HEK293 (cell line): ENCODE measurements around the gene C2orf80.

Source experiments
- CTCF ChIA-PET: fragments of 350-600 bp; formaldehyde crosslinking; extraction: SDS; loops from one replicate; lab custom pipeline; 2021; ENCODE audit warnings: antibody characterized with exemption; lab: Yijun Ruan, JAX
- POLR2A ChIA-PET: fragments of 300-600 bp; formaldehyde crosslinking; extraction: SDS; loops from one replicate; lab custom pipeline; 2020; ENCODE audit warnings: antibody characterized with exemption, inconsistent platforms; lab: Yijun Ruan, JAX
- H3K27ac ChIP-seq: fragments of 200-500 bp; sonication (Bioruptor generic); 2 replicates; pipeline ENCODE4 v1.5.1; 2014; ENCODE audit warnings: low read depth, low read length, control low read depth, inconsistent platforms; ENCODE audit errors: extremely low read depth
- H3K36me3 ChIP-seq, 2 experiments: fragments of 200-500 bp in 1 of 2; sonication (Bioruptor generic) in 1 of 2; 1 replicate in 1 of 2; 2 replicates in 1 of 2; pipeline ENCODE4 v1.5.1; 2014 to 2017; ENCODE audit warnings: inconsistent platforms in 2 of 2, low read length in 2 of 2; ENCODE audit not compliant: control insufficient read depth in 2 of 2, insufficient read depth in 1 of 2
- H3K4me1 ChIP-seq: fragments of 200-500 bp; sonication (Bioruptor generic); 2 replicates; pipeline ENCODE4 v1.5.1; 2014; ENCODE audit warnings: mild to moderate bottlenecking, low read length, inconsistent platforms; ENCODE audit not compliant: control insufficient read depth, insufficient read depth
- H3K4me3 ChIP-seq: 2 replicates; pipeline ENCODE4 v1.5.1; 2011; ENCODE audit warnings: low read depth, mild to moderate bottlenecking, control low read depth, low read length, moderate library complexity
- H3K9me3 ChIP-seq: fragments of 200-500 bp; sonication (Bioruptor generic); 2 replicates; pipeline ENCODE4 v1.5.1; 2014; ENCODE audit warnings: low read depth, low read length, inconsistent platforms; ENCODE audit not compliant: control insufficient read depth, insufficient read depth
- GLIS2 ChIP-seq: fragments of 450-650 bp; formaldehyde crosslinking; IDR thresholded peaks from 2 replicates; pipeline ENCODE4 v1.5.1; 2016; ENCODE audit warnings: missing biosample characterization, missing genetic modification characterization
- MEIS1 ChIP-seq: sonication (generic); formaldehyde crosslinking; IDR thresholded peaks from 2 replicates; pipeline ENCODE4 v1.8.1; 2022; ENCODE audit warnings: missing genetic modification reagents, mild to moderate bottlenecking, borderline replicate concordance
- OSR2 ChIP-seq: fragments of 450-650 bp; formaldehyde crosslinking; IDR thresholded peaks from 2 replicates; pipeline ENCODE4 v1.5.1; 2016; ENCODE audit warnings: missing biosample characterization, missing genetic modification characterization
- PRDM4 ChIP-seq: fragments of 450-650 bp; formaldehyde crosslinking; IDR thresholded peaks from 2 replicates; pipeline ENCODE4 v1.5.1; 2017; ENCODE audit warnings: missing biosample characterization, missing genetic modification characterization
- TRIM28 ChIP-seq: IDR thresholded peaks from 2 replicates; pipeline ENCODE4 v1.6.1; 2011; ENCODE audit warnings: low read length, control low read depth, borderline replicate concordance
- ZBTB11 ChIP-seq: fragments of 450-650 bp; formaldehyde crosslinking; conservative IDR thresholded peaks from 2 replicates; pipeline ENCODE4 v1.5.1; 2016; ENCODE audit warnings: low read depth, missing biosample characterization, missing genetic modification characterization
- ZFP37 ChIP-seq: fragments of 450-650 bp; formaldehyde crosslinking; IDR thresholded peaks from 2 replicates; pipeline ENCODE4 v1.5.1; 2016; ENCODE audit warnings: missing biosample characterization, missing genetic modification characterization
- ZNF10 ChIP-seq: fragments of 450-650 bp; formaldehyde crosslinking; IDR thresholded peaks from 2 replicates; pipeline ENCODE4 v1.5.1; 2017; ENCODE audit warnings: missing biosample characterization, missing genetic modification characterization
- ZNF114 ChIP-seq: fragments of 450-650 bp; formaldehyde crosslinking; IDR thresholded peaks from 2 replicates; pipeline ENCODE4 v1.5.0; 2017; ENCODE audit warnings: missing biosample characterization, missing genetic modification characterization
- ZNF157 ChIP-seq: fragments of 450-650 bp; formaldehyde crosslinking; IDR thresholded peaks from 2 replicates; pipeline ENCODE4 v1.5.1; 2016; ENCODE audit warnings: missing biosample characterization, missing genetic modification characterization
- ZNF202 ChIP-seq: fragments of 450-650 bp; formaldehyde crosslinking; IDR thresholded peaks from 2 replicates; pipeline ENCODE4 v1.5.1; 2016; ENCODE audit warnings: missing biosample characterization, missing genetic modification characterization, borderline replicate concordance
- ZNF24 ChIP-seq: fragments of 450-650 bp; formaldehyde crosslinking; IDR thresholded peaks from 2 replicates; pipeline ENCODE4 v1.5.1; 2016; ENCODE audit warnings: missing biosample characterization, missing genetic modification characterization
- ZNF37A ChIP-seq: fragments of 450-650 bp; IDR thresholded peaks from 2 replicates; pipeline ENCODE4 v1.5.1; 2018; ENCODE audit warnings: missing biosample characterization, missing genetic modification characterization
- ZNF600 ChIP-seq: fragments of 450-650 bp; formaldehyde crosslinking; IDR thresholded peaks from 2 replicates; pipeline ENCODE4 v1.5.1; 2016; ENCODE audit warnings: missing biosample characterization, missing genetic modification characterization
- ZNF623 ChIP-seq: fragments of 450-650 bp; formaldehyde crosslinking; IDR thresholded peaks from 2 replicates; pipeline ENCODE4 v1.5.1; 2016; ENCODE audit warnings: missing biosample characterization, missing genetic modification characterization
- ZNF654 ChIP-seq: fragments of 450-650 bp; formaldehyde crosslinking; IDR thresholded peaks from 2 replicates; pipeline ENCODE4 v1.5.1; 2016; ENCODE audit warnings: low read depth, missing biosample characterization, missing genetic modification characterization
- ZNF660 ChIP-seq: fragments of 450-650 bp; IDR thresholded peaks from 2 replicates; pipeline ENCODE4 v1.5.1; 2018; ENCODE audit warnings: missing biosample characterization, mild to moderate bottlenecking, missing genetic modification characterization
- ZNF791 ChIP-seq: fragments of 450-650 bp; formaldehyde crosslinking; IDR thresholded peaks from 2 replicates; pipeline ENCODE4 v1.5.1; 2016; ENCODE audit warnings: missing biosample characterization, missing genetic modification characterization
- TF ChIP-seq, protein P1 (sequence below): fragments of 450-650 bp; formaldehyde crosslinking; IDR thresholded peaks from 2 replicates; pipeline ENCODE4 v1.5.1; 2016; ENCODE audit warnings: missing biosample characterization, missing genetic modification characterization
- TF ChIP-seq, protein P2 (sequence below): fragments of 450-650 bp; formaldehyde crosslinking; IDR thresholded peaks from 2 replicates; pipeline ENCODE4 v1.5.1; 2016; ENCODE audit warnings: missing biosample characterization, missing genetic modification characterization
- TF ChIP-seq, protein P3 (sequence below): fragments of 450-650 bp; formaldehyde crosslinking; IDR thresholded peaks from 2 replicates; pipeline ENCODE4 v1.5.1; 2016; ENCODE audit warnings: missing biosample characterization, missing genetic modification characterization, borderline replicate concordance

The C2orf80 gene

GRCh38 chr2:208175840-208176153 is 14.0 kb downstream of the C2orf80 start:
- POLR2A ChIA-PET: interaction anchor here (1.7 to 2.2 kb wide), 2 partner anchors 79 to 90 kb away, joined by 3 to 16 read pairs; partner anchors contain the start of genes IDH1 and PIKFYVE
- Histone ChIP-seq H3K36me3 (no peaks in the 10 kb centered on the region), H3K4me3 (no peak overlapping the region), H3K9me3 (no peaks in the 10 kb centered on the region), H3K27ac (no peak overlapping the region), H3K4me1 (no peaks in the 10 kb centered on the region)
- TF ChIP-seq ZBTB11 (tag by site-specific recombination): no peak
- CTCF ChIA-PET: interaction anchor here (0.5 to 3.1 kb wide), 45 partner anchors 8 to 1182 kb away, joined by 3 to 53 read pairs (median 5); partner anchors contain the start of genes C2orf80, CRYGD and IDH1

DNA sequence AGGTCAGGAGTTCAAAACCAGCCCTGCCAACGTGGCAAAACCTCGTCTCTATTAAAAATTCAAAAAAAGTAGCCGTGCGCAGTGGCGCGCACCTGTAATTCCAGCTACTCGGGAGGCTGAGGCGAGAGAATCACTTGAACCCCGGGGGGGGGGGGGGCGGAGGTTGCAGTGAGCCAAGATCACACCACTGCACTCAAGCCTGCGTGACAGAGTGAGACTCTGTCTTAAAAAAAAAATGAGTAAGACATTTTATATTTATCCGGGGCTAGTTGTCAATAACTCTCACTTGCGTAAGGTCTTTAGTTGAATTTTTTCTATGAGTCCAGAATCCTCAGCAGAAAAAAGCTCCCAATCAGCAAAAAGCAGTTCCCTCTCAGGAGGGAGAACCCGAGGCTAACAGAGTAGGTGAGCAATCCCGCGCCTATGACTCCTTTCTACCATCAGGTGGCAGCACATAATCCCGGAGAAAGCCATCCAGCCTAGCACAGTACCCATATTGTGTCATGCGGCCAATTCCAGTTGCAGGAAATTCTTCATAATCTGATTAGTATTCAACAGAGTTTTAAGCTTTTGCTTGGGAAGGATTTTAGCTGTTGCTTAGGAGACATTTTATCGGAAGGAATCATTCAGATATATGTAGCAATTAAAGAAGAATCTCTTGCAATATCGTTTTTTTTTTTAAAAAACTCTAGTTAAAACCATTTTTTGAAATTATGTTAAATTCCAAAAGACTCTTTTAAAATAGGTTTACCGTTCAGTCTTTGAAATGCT is 14.6 kb downstream of the C2orf80 start:
- no peak overlapping the region for H3K4me3 ChIP-seq
- no peaks in the 10 kb centered on the region for H3K36me3 ChIP-seq
- CTCF ChIA-PET: interaction anchor here (0.5 to 3.1 kb wide), 50 partner anchors 9 to 1123 kb away, joined by 3 to 53 read pairs (median 5); partner anchors contain the start of genes C2orf80, CRYGD and IDH1
- no peaks in the 10 kb centered on the region for H3K9me3 ChIP-seq
- no peak overlapping the region for H3K27ac ChIP-seq
- no peaks in the 10 kb centered on the region for H3K4me1 ChIP-seq
- POLR2A ChIA-PET: interaction anchor here (0.7 to 2.2 kb wide), 3 partner anchors 33 to 91 kb away, joined by 3 to 16 read pairs (median 4); partner anchors contain the start of genes IDH1 and PIKFYVE
- TF ChIP-seq ZNF24 (tag by site-specific recombination) (no peak), ZFP37 (tag by site-specific recombination) (no peak), OSR2 (tag by site-specific recombination) (no peak), ZNF791 (no peak), PRDM4 (tag by site-specific recombination) (no peak), ZNF37A (tag by site-specific recombination) (no peak), ZNF623 (no peak), ZNF600 (tag by site-specific recombination) (no peak), ZNF114 (no peak), ZNF10 (peak; percentile 42; the same call in 1 of the 2 replicates), GLIS2 (tag by site-specific recombination) (no peak), MEIS1 (no peak), ZNF202 (tag by site-specific recombination) (no peak), TRIM28 (0 out of 2 replicates have a peak, but pooled peaks have one; percentile 22), ZNF660 (tag by site-specific recombination) (peak; percentile 31; the same call in 1 of the 2 replicates), ZNF654 (peak; percentile 77), ZNF157 (tag by site-specific recombination) (no peak)
- TF ChIP-seq, protein P1, sequence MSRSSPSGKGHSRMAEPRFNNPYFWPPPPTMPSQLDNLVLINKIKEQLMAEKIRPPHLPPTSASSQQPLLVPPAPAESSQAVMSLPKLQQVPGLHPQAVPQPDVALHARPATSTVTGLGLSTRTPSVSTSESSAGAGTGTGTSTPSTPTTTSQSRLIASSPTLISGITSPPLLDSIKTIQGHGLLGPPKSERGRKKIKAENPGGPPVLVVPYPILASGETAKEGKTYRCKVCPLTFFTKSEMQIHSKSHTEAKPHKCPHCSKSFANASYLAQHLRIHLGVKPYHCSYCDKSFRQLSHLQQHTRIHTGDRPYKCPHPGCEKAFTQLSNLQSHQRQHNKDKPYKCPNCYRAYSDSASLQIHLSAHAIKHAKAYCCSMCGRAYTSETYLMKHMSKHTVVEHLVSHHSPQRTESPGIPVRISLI (tag by site-specific recombination): 0 out of 2 replicates have a peak, but pooled peaks have one; percentile 24
- TF ChIP-seq, protein P2, sequence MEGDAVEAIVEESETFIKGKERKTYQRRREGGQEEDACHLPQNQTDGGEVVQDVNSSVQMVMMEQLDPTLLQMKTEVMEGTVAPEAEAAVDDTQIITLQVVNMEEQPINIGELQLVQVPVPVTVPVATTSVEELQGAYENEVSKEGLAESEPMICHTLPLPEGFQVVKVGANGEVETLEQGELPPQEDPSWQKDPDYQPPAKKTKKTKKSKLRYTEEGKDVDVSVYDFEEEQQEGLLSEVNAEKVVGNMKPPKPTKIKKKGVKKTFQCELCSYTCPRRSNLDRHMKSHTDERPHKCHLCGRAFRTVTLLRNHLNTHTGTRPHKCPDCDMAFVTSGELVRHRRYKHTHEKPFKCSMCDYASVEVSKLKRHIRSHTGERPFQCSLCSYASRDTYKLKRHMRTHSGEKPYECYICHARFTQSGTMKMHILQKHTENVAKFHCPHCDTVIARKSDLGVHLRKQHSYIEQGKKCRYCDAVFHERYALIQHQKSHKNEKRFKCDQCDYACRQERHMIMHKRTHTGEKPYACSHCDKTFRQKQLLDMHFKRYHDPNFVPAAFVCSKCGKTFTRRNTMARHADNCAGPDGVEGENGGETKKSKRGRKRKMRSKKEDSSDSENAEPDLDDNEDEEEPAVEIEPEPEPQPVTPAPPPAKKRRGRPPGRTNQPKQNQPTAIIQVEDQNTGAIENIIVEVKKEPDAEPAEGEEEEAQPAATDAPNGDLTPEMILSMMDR (tag by site-specific recombination): peak; percentile 63; the same call in 1 of the 2 replicates
- TF ChIP-seq, protein P3, sequence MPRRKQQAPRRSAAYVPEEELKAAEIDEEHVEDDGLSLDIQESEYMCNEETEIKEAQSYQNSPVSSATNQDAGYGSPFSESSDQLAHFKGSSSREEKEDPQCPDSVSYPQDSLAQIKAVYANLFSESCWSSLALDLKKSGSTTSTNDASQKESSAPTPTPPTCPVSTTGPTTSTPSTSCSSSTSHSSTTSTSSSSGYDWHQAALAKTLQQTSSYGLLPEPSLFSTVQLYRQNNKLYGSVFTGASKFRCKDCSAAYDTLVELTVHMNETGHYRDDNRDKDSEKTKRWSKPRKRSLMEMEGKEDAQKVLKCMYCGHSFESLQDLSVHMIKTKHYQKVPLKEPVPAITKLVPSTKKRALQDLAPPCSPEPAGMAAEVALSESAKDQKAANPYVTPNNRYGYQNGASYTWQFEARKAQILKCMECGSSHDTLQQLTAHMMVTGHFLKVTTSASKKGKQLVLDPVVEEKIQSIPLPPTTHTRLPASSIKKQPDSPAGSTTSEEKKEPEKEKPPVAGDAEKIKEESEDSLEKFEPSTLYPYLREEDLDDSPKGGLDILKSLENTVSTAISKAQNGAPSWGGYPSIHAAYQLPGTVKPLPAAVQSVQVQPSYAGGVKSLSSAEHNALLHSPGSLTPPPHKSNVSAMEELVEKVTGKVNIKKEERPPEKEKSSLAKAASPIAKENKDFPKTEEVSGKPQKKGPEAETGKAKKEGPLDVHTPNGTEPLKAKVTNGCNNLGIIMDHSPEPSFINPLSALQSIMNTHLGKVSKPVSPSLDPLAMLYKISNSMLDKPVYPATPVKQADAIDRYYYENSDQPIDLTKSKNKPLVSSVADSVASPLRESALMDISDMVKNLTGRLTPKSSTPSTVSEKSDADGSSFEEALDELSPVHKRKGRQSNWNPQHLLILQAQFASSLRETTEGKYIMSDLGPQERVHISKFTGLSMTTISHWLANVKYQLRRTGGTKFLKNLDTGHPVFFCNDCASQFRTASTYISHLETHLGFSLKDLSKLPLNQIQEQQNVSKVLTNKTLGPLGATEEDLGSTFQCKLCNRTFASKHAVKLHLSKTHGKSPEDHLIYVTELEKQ (tag by site-specific recombination): no peak
